B cell (primary cell): ENCODE results near the gene EYS. TPM values are rescaled to one million over a fixed set of nuclear protein-coding genes. Genes with fewer than 3 reads are reported as not detected.

ENCODE experiments used
- ATAC-seq: fragments of 200-7000 bp; cut with Tn5 transposase; one replicate; pipeline ENCODE4 v1.10.0; 2021; ENCODE audit warnings: low read depth, mild to moderate bottlenecking, moderate number of reproducible peaks, moderate library complexity
- CTCF ChIA-PET: fragments of 350-600 bp; sonication (Branson Sonifier 250); formaldehyde crosslinking; loops from one replicate; lab custom pipeline; 2021; ENCODE audit warnings: antibody characterized with exemption, inconsistent platforms; lab: Charles Lee
- POLR2A ChIA-PET: fragments of 350-600 bp; sonication (Branson Sonifier 250); formaldehyde crosslinking; loops from one replicate; lab custom pipeline; 2021; ENCODE audit warnings: antibody characterized with exemption; lab: Charles Lee
- DNase-seq: peaks from one replicate; pipeline ENCODE4 v3.0.0; 2013
- H2AFZ ChIP-seq: 2 replicates; pipeline ENCODE4 v1.6.1; 2012; ENCODE audit warnings: mild to moderate bottlenecking, low read depth, low read length; ENCODE audit not compliant: insufficient read depth, poor library complexity, severe bottlenecking
- H3K27ac ChIP-seq, 2 donors: 1 replicate in 1 of 2; 2 replicates in 1 of 2; pipeline ENCODE4 v1.5.1; 2012 to 2013; ENCODE audit warnings: low read length in 2 of 2, mild to moderate bottlenecking in 2 of 2, moderate library complexity in 1 of 2
- H3K27me3 ChIP-seq, 4 experiments: fragments of 200-600 bp in 1 of 4; sonication (generic) in 1 of 4; replicated peaks in 1 of 4; 1 replicate in 2 of 4; 2 replicates in 2 of 4; pipeline versions ENCODE4 v1.6.1 to v1.7.0; 2013 to 2016; ENCODE audit warnings: low read length in 3 of 4, mild to moderate bottlenecking in 2 of 4, mixed read lengths in 1 of 4, moderate library complexity in 1 of 4; ENCODE audit not compliant: insufficient read depth in 4 of 4, control insufficient read depth in 3 of 4; ENCODE audit errors: control extremely low read depth in 1 of 4
- H3K36me3 ChIP-seq, 2 experiments: replicated peaks in 1 of 2; 1 replicate in 1 of 2; 2 replicates in 1 of 2; pipeline versions ENCODE4 v1.6.1 to v1.7.1; 2013; ENCODE audit warnings: low read length in 1 of 2; ENCODE audit not compliant: insufficient read depth in 2 of 2, control insufficient read depth in 1 of 2; ENCODE audit errors: control extremely low read depth in 1 of 2, extremely low read depth in 1 of 2
- H3K4me1 ChIP-seq, 2 donors: fragments of 200-600 bp in 1 of 2; sonication (generic) in 1 of 2; 1 replicate in 1 of 2; 2 replicates in 1 of 2; pipeline versions ENCODE4 v1.5.1 to v1.6.1; 2013 to 2017; ENCODE audit warnings: low read length in 2 of 2; ENCODE audit not compliant: control insufficient read depth in 2 of 2, insufficient read depth in 2 of 2
- H3K4me2 ChIP-seq: replicated peaks from 2 replicates; pipeline ENCODE3; 2012; ENCODE audit warnings: mild to moderate bottlenecking, low read depth, low read length; ENCODE audit not compliant: poor library complexity, severe bottlenecking
- H3K4me3 ChIP-seq, 5 experiments: fragments of 200-600 bp in 1 of 5; sonication (generic) in 1 of 5; 1 replicate in 3 of 5; 2 replicates in 2 of 5; pipeline versions ENCODE4 v1.5.1 to v1.7.0; 2011 to 2016; ENCODE audit warnings: low read length in 4 of 5, mild to moderate bottlenecking in 4 of 5, low read depth in 2 of 5, control low read depth in 1 of 5, moderate library complexity in 1 of 5; ENCODE audit not compliant: insufficient read depth in 1 of 5; ENCODE audit errors: control extremely low read depth in 1 of 5, extremely low read depth in 1 of 5
- H3K79me2 ChIP-seq: fragments of 200-600 bp; sonication (generic); one replicate; pipeline ENCODE4 v1.6.0; 2016; ENCODE audit warnings: low read length; ENCODE audit not compliant: control insufficient read depth, insufficient read depth
- H3K9ac ChIP-seq: fragments of 200-600 bp; sonication (generic); 2 replicates; pipeline ENCODE4 v1.6.1; 2017; ENCODE audit warnings: mild to moderate bottlenecking, low read length, moderate library complexity
- H3K9me3 ChIP-seq, 3 donors: one replicate each; pipeline versions ENCODE4 v1.6.1 to v1.7.1; 2013; ENCODE audit warnings: low read length in 2 of 3; ENCODE audit not compliant: control insufficient read depth in 2 of 3, insufficient read depth in 1 of 3; ENCODE audit errors: control extremely low read depth in 1 of 3
- H4K20me1 ChIP-seq: 2 replicates; pipeline ENCODE4 v1.6.0; 2012; ENCODE audit warnings: mild to moderate bottlenecking, low read length; ENCODE audit not compliant: insufficient read depth, control insufficient read depth, poor library complexity, severe bottlenecking
- H3K27ac Mint-ChIP-seq: one replicate; pipeline ENCODE4 v1.8.0; 2021; ENCODE audit warnings: mixed read lengths
- H3K27me3 Mint-ChIP-seq: one replicate; pipeline ENCODE4 v1.8.0; 2021; ENCODE audit warnings: mixed read lengths
- H3K4me1 Mint-ChIP-seq: one replicate; pipeline ENCODE4 v1.8.0; 2021; ENCODE audit warnings: mixed read lengths
- H3K4me3 Mint-ChIP-seq: one replicate; pipeline ENCODE4 v1.8.0; 2021; ENCODE audit warnings: mixed read lengths
- H3K9me3 Mint-ChIP-seq: one replicate; pipeline ENCODE4 v1.8.0; 2022; ENCODE audit warnings: mixed read lengths; ENCODE audit not compliant: insufficient read depth
- CTCF ChIP-seq: fragments of 200-600 bp; IDR thresholded peaks from one replicate; pipeline ENCODE4 v1.8.0; 2022; ENCODE audit warnings: antibody characterized with exemption, mild to moderate bottlenecking
- EZH2 ChIP-seq: IDR thresholded peaks from 2 replicates; pipeline ENCODE4 v1.6.1; 2012; ENCODE audit warnings: borderline replicate concordance, low read depth, mild to moderate bottlenecking, moderate library complexity, low read length; ENCODE audit not compliant: insufficient read depth, poor library complexity, severe bottlenecking
- WGBS: methylation state at CpG from one replicate; pipeline ENCODE4 v1.1.5; 2013; ENCODE audit warnings: missing lambda C conversion rate; ENCODE audit not compliant: insufficient coverage; 5-methylcytosine and 5-hydroxymethylcytosine counted together
- intact Hi-C: fragments of 100-400 bp; cut with micrococcal nuclease; formaldehyde crosslinking; loops from one replicate; pipeline ENCODE4 v1.10.0; 2022
- polyA plus RNA-seq: library from polyadenylated mRNA; depleted of rRNA; stranded (reverse); fragments of >200 nt; gene quantifications from 2 replicates; pipeline ENCODE4 v1.2.3, GENCODE V29; 2012
- total RNA-seq, 2 donors: library from RNA; stranded (reverse); fragments of 120-200 nt in 1 of 2; gene quantifications; 1 replicate in 1 of 2; 2 replicates in 1 of 2; pipeline versions ENCODE4 v1.2.3 to v1.2.4, GENCODE V29; 2013 to 2022

The EYS gene
- total and polyA plus RNA-seq, 2 donors (not counting 1 experiment from before 2014, with no cell fraction given): not detected

- intact Hi-C loops: no loop called here
- Histone ChIP-seq H3K27ac (no peak overlapping the region), H3K36me3 (no peaks in the 10 kb centered on the region), H4K20me1 (no peaks in the 10 kb centered on the region), H3K79me2 (no peaks in the 10 kb centered on the region), H3K9ac (no peak overlapping the region), H2AFZ (no peak overlapping the region), H3K4me3 (no peak overlapping the region), H3K4me1 (no peaks in the 10 kb centered on the region), H3K4me2 (no peak overlapping the region), H3K27me3 (no peaks in the 10 kb centered on the region), H3K9me3 (no peaks in the 10 kb centered on the region)
- ChIA-PET POLR2A (no interaction called here), CTCF (no interaction called here)
- H3K27me3 Mint-ChIP-seq: no peaks in the 10 kb centered on the region
- ATAC-seq: no peak
- no peaks in the 10 kb centered on the region for H3K4me1 Mint-ChIP-seq
- no CpG with 5 or more reads among the region's 1 CpG for WGBS
- DNase-seq: no peak
- no peak overlapping the region for H3K4me3 Mint-ChIP-seq
- no peak overlapping the region for H3K27ac Mint-ChIP-seq
- H3K9me3 Mint-ChIP-seq: no peaks in the 10 kb centered on the region
- TF ChIP-seq CTCF: no peak
- TF ChIP-seq EZH2: no peak
Measured at GRCh38 chr6:64227863-64228262, 1479.2 kb downstream of the EYS start.

- intact Hi-C loops: no loop called here
- POLR2A ChIA-PET: no interaction called here
- no peaks in the 10 kb centered on the region for H3K4me1 Mint-ChIP-seq
- Histone ChIP-seq H3K27ac (no peak overlapping the region), H3K36me3 (no peaks in the 10 kb centered on the region), H3K9ac (no peak overlapping the region), H3K79me2 (no peaks in the 10 kb centered on the region), H3K4me3 (no peak overlapping the region), H3K4me1 (no peaks in the 10 kb centered on the region), H3K27me3 (no peaks in the 10 kb centered on the region), H3K4me2 (no peak overlapping the region), H3K9me3 (no peaks in the 10 kb centered on the region), H2AFZ (no peak overlapping the region), H4K20me1 (no peaks in the 10 kb centered on the region)
- H3K27ac Mint-ChIP-seq: no peak overlapping the region
- CTCF ChIA-PET: no interaction called here
- no peak for DNase-seq
- H3K9me3 Mint-ChIP-seq: no peaks in the 10 kb centered on the region
- no peak for ATAC-seq
- TF ChIP-seq EZH2 (no peak), CTCF (no peak)
- H3K27me3 Mint-ChIP-seq: no peaks in the 10 kb centered on the region
- no peak overlapping the region for H3K4me3 Mint-ChIP-seq
Measured at GRCh38 chr6:64225503-64225902, 1481.5 kb downstream of the EYS start.
